ENCODE results near the gene HGFAC.
"Not testable (repeated sequence)": the region's sequence is repeated elsewhere in the genome, so short reads cannot be mapped to it uniquely, and the experiment has no call there.

The HGFAC gene

DNA sequence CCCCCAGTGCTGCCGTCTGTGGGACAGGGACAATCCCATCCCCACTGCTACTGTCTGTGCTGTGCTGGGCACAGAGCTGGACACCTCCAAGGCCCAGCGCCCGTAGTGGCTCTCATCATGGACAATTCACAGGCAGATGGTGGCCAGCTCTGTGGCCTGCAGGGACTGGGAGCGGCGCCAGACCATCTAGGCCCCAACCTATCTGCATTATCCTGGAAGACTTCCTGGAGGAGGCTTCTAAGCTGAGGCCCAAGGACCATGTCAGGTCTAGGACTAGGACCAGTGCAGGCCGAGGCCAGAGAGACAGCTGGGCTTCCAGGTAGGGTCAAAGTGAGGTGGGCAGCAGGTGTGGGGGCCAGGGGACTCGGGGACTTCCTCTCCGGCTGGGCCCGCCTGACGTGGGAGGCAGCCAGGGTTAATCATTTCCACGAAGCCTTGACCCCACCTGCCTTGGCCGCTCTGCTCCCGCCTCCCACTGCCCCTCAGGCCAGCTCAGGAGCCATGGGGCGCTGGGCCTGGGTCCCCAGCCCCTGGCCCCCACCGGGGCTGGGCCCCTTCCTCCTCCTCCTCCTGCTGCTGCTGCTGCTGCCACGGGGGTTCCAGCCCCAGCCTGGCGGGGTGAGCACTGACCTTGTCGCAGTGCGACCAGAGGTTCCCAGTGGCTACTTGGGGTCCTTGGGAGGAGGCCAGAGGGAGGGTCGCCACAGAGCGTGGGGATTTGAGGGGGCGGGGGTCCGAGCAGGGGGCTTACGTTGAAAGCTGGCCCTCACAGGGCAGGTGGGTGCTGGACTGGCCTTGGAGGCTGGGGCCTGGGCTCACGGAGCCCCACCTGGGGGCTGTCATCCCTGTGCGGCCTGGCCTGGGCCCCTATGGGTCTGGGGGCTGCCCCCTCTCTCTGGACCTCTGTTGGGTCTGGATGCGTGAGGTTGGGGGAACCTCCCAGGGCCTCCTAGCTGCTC lies at the start of gene HGFAC:
Gene HGFAC, plus strand, starts transcription at position 468 of the 959 bp plus-strand sequence. Its CDS starts 34 bp downstream, at position 502.
- no peak for DNase-seq

DNA sequence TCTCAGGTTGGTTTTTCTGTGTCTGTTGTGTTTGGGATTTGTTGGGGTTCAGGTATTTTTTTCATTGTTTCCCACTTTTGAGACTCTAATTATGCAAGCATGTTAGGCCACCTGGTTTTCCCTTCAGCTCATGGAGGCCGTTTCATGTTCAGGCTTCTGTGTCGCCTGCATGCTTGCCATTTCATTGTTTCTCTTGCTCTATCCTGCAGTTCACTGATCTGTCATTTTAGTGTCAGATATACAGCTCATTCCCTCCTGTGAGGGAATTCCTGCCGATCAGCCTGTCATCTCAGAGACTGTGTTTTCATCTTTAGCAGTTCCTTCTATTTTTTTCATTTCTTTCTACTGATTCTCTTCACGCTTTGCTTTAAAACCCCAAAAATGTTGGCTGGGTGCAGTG lies 49.4 kb upstream of the HGFAC start:
- DNase-seq, result no peak

GRCh38 chr4:3393171-3393570 lies 48.6 kb upstream of the HGFAC start:
- DNase-seq, result no peak

- DNase-seq, result no peak
Measured at GRCh38 chr4:3396600-3396999, 45.2 kb upstream of the HGFAC start.

DNA sequence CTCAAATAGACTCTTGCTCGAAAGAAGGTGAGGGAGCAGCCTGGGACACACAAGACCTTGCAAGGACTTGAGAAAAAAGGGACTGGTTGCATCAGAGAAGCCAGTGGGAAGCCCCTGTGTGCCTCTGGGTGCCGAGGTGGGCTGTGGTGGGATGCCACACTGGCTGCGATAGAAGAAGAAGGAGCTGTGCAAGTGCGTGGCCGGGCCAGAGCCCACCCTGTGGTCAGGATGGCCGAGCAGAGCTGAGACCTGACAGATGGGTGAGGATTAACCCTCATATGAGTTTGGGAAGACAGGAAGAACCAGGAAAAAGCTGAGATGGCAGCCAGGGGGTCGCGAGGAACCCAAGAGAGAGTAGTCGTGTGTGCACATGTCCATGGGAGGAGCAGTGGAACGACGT lies 44.6 kb upstream of the HGFAC start:
- no peak for DNase-seq

- DNase-seq, result no peak
Measured at GRCh38 chr4:3399277-3400194, 42.2 kb upstream of the HGFAC start.

GRCh38 chr4:3401436-3402171 lies 40.2 kb upstream of the HGFAC start:
- DNase-seq, result no peak

GRCh38 chr4:3402491-3403347 lies 39.0 kb upstream of the HGFAC start:
- DNase-seq, result no peak

GRCh38 chr4:3403348-3403906 lies 38.3 kb upstream of the HGFAC start:
- no peak for DNase-seq

- DNase-seq, result no peak
Measured at GRCh38 chr4:3404546-3404945, 37.2 kb upstream of the HGFAC start.

DNA sequence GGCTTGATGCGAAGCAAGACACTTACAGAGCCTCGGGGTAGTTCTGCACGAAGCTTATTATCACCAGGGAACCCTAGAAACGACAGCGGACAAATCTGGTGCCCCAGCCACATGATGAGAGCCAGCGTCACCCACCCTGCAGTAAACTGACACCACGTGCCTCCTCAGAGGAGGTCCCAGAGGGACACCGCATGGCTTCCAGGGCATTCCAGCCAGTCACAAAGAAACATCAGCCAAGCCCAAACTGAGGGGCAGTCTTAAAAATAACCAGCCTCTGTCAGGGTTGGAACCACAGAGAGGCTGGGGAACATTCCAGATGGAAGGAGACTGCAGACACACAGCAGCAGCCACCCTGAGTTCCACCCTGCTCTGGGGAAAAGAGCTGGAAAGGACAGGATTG lies 36.6 kb upstream of the HGFAC start:
- no peak for DNase-seq

GRCh38 chr4:3406021-3406420 lies 35.7 kb upstream of the HGFAC start:
- no peak for DNase-seq

- no peak for DNase-seq
Measured at GRCh38 chr4:3406431-3406830, 35.3 kb upstream of the HGFAC start.

DNA sequence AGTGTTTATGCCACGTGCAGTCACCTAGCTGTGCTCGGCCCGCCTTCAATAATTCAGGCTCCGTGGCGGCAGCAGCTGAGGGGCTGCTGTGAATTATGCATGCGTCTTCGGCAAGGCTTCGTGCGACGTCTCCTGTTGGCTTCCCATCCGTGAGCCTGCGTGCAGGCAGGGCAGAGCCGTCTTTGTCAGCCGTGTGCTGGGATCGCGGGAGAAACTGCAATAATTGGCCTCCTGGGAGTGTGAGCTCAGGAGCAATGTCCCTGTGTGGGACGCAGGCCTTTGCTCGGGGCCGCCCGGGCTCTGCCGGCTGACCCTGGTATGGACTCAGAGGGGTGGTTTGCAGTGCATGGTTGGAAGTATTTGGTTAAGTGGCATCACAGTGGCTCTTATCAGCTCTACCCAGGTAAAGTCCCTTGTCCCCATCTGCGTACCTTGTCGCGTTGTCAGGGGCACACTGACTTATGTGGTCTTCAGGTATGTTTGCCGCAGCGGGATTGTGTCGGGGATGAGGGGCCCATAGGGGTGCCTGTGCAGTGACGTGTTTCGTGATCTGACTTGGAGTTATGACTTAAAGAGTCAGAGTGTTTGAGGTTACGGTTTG lies 34.5 kb upstream of the HGFAC start:
- no peak for DNase-seq

GRCh38 chr4:3407930-3408792 lies 33.6 kb upstream of the HGFAC start:
- DNase-seq, result no peak

DNA sequence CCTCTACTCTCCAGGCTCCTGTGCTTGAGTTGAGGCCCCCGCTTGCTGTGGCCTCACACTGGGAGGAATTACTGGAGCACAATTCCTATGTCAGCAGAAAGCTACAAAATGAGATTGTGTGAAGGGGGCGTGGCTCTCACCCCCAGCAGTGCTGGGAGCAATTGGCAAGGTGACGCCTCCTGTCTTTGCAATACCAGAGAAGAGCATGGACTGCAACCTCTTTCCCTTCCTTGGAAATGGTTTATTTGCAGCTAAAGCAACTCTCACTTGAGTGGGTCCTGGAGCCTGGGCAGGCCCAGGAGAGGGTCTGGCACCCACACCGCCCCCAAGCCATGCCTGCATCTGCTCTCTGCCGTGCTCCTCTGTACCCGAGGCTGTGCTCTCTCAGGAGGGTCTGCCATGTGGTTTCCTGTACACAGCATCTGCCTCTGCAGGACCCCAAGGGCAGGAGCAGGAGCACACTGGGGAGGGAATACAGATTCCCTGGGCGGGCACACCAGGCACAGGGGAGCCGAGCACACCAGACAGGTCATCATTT lies 32.9 kb upstream of the HGFAC start:
- no peak for DNase-seq

DNA sequence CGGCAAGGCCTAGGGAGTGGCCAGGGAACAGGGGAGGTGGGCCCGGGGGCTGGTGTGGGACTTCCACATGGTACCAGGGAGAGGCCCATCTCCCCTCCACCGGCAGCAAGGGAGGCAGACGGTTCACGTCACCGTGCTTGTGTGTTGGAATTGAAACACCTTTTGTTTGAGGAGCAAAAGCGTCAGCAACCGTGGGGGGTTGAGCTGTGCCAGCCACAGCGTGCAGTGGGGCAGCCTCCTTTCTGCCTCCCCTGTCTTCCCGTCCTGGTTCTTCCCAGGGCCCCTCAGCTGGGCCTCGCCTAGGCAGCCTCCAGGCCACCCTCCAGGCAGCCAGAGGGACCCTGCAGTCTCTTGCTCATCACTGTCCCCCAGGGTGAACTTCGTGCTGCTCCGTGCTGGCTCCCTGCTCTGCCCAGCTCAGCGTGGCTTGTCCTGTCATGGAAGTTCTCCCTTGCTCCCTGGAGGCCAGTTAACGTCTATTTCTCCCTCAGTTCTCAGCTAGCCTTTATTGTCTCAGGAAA lies 32.1 kb upstream of the HGFAC start:
- DNase-seq, result no peak

GRCh38 chr4:3410401-3411135 lies 31.2 kb upstream of the HGFAC start:
- no peak for DNase-seq

DNA sequence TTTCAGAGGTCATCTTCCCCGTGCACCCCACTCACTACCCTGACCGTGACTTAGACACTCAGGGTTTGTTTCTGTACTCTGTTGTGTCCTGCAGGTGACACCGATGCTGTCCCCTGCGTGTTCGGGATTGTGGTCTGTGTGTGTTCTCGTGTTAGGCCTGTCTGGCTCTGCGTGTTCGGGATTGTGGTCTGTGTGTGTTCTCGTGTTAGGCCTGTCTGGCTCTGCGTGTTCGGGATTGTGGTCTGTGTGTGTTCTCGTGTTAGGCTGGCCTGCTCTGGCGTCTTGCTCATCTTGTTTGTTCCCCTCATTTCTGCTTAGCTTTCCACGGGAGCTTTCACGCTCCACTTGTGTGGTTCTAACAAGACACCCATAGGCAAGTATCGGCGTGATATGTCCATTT lies 30.6 kb upstream of the HGFAC start:
- DNase-seq, result not testable (repeated sequence)

Data from activated naive CD4-positive, alpha-beta T cell (primary cell).